GM03348 (cell line): ENCODE measurements around the gene WDR44.
A peak's percentile ranks its signal among the peaks of the same experiment; 100 is the strongest.
"Not testable (repeated sequence)": the region's sequence is repeated elsewhere in the genome, so short reads cannot be mapped to it uniquely, and the experiment has no call there.

ENCODE experiments used
- DNase-seq: peaks from one replicate; pipeline ENCODE4 v3.0.0; 2012; ENCODE audit warnings: low spot score

WDR44 gene

DNA sequence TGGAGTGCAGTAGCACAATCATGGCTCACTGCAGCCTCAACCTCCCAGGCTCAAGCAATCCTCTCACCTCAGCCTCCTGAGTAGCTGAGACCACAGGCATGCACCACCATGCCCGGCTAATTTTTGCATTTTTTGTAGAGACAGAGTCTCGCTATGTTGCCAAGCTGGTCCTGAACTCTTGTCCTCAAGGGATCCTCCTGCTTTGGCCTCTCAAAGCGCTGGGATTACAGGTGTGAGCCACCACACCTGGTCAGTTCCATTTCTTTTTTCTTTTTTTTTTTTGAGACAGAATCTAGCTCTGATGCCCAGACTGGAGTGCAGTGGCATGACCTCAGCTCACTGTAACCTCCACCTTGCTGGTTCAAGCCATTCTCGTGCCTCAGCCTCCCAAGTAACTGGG is 136.5 kb downstream of the WDR44 start:
- DNase-seq = not testable (repeated sequence)

GRCh38 chrX:118484216-118484903 is 138.5 kb downstream of the WDR44 start:
- DNase-seq = no peak

DNA sequence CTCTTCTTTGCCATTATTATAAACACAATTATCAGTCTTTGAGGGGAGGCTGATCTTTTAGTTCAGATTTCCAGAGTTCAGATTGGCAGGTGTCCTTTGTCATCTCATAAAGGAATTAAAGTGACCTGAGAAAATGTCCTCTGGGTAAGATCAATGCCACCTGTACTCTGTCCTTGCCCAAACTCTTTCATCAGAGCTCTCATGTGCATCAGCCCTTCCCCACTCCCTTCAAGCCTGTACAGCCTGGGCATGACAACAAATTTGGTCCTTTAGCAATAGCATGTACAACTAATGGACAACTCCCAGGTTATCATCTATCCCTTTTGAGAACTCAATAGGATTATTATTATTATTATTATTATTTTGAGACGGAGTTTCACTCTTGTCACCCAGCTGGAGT is 140.8 kb downstream of the WDR44 start:
- not testable (repeated sequence) for DNase-seq

- DNase-seq = no peak
These were observed 147.1 kb downstream of the WDR44 start for GRCh38 chrX:118493016-118493415.

DNA sequence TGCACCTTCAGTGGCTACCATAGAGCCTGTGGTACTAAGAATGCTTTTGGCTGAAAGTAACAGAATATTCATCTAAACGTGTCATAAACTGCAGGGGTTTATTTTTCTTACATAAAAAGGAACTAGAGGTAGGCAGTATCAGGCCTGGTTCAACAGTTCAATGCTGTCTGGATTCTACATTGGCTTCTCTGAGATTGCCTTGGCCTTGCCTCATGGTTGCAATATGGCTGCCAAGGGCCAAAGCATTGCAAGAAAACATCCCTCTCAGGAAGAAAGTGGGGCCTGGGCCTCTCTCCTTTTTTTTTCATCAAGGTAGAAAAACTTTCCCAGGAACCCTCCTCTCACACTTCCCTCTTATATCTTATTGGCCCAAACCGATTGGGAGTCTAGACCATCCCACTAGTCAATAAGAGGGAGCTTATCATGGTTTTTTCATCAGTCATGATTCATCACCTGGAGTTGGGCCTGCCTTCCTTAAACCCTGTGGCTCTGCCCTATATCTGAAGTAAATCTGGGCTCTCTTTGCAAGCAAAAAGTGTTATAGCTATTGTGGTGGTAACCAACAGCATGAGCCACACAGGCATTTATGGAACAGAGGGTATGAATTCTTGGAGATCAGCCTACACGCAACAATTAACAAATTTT is 147.9 kb downstream of the WDR44 start:
- DNase-seq = no peak

- peak; percentile 88 for DNase-seq
These were observed 149.4 kb downstream of the WDR44 start, which contains the start of gene DOCK11 for GRCh38 chrX:118495061-118495921. TSS of gene DOCK11 (plus strand) at chrX:118495815. CDS start at chrX:118495972, 157 bp downstream.

DNA sequence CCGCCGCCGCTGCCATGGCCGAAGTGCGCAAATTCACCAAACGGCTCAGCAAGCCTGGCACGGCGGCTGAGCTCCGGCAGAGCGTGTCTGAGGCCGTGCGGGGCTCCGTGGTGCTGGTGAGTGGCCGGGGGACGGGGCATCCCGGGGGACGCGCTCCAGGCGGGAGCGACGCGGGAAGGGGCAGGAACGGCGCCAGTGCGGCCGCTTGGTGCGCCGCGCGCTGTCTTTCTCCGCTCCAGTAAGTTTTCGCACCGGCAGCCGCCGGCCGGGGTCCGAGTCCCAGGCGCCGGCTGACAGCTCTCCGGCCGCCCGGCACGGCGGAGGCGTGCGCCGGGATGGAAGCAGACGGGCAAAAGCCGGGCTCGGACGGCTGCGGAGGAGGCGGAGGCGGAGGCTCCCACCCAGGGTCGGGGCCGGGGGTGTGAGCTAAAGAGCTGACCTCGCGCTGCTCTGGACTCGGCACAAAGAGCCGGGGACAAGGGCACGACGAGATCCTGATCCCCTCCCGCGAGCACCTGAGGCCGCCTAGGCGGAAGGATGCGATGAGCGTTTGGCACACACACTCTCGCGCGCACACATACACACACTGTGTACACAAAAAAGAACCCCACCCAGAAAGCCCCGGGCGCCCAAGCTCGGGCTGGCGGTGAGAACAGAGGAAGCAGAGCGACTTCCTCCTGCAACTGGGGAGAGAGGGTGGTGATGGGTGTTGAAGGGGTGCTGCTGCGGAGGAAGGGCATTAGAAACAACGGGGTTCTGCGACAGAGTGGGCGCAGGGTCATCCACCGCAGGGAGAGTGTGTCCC is 150.3 kb downstream of the WDR44 start:
- peak; percentile 19 for DNase-seq

DNA sequence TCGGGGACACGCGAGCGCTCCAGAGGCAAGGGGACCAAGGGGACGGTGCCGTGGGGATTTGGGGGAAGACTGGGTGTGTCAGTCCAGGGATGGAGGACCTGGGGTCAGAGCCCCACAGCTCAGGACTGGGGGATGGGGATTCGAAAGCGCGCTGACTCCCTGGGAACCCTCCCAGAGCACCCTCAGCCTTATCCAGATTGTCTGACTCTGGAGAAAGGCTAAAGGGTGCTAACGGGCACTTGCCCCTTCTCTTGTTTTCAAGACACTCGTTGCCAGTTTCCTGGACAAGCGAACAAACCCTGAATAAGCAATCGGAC is 150.8 kb downstream of the WDR44 start:
- DNase-seq = no peak

- DNase-seq = no peak
These were observed 151.4 kb downstream of the WDR44 start for GRCh38 chrX:118497180-118497818.

- DNase-seq = no peak
These were observed 152.4 kb downstream of the WDR44 start for GRCh38 chrX:118498351-118498750.

DNA sequence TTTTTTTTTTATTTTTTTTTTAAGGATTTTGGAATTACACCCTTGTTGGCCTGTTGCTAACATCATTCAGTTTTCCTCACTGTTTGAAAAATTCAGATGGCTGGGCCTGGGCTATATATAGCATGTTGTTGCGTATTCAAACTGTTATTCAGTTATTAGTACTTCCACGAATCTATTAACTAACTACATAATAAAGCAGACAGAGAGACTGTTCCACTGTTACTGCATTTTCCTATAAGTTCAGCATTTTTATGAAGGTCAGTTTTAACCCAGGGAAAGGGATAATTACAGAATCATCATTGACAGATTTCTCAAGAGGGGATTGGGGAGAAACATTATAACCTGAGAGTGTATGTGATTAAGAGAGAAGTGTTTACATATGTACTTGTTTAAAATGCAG is 152.8 kb downstream of the WDR44 start:
- no peak for DNase-seq

DNA sequence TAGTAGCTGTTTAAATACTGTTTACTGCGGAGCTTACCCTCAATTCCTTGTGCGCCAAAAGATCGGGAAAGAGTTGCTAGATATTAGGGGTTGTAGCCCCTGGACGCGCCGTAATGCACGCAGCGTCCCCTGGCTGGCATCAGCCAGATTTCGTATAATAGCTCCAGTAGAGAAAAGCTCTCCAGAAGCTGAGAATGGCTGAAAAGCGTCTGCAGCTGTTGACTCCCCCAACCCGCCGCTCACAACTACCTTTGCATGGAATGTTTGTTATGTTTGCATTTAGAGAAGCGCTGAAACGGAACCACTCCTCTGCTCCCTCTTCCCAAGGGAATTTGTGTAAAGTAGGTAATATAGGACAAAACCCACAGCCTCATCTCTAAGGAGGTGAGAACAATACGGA is 153.4 kb downstream of the WDR44 start:
- no peak for DNase-seq
